ENCODE data around the gene STAT5A. TPM values are rescaled to one million over a fixed set of nuclear protein-coding genes. Genes with fewer than 3 reads are reported as not detected.
A peak's percentile ranks its signal among the peaks of the same experiment; 100 is the strongest.
"Not testable (repeated sequence)": the region's sequence is repeated elsewhere in the genome, so short reads cannot be mapped to it uniquely, and the experiment has no call there.

Gene STAT5A
- total RNA-seq = 10 to 100 TPM; 19.8 to 28.1 TPM
- long read RNA-seq, transcript STAT5A-211 (19 exons, 3,318 nt) = major isoform, 6 of 37 reads
- long read RNA-seq, partial matches to known transcripts = 26 of 37 reads
- long read RNA-seq, other reads (novel, unspliced or antisense) = 4 of 37 reads

DNA sequence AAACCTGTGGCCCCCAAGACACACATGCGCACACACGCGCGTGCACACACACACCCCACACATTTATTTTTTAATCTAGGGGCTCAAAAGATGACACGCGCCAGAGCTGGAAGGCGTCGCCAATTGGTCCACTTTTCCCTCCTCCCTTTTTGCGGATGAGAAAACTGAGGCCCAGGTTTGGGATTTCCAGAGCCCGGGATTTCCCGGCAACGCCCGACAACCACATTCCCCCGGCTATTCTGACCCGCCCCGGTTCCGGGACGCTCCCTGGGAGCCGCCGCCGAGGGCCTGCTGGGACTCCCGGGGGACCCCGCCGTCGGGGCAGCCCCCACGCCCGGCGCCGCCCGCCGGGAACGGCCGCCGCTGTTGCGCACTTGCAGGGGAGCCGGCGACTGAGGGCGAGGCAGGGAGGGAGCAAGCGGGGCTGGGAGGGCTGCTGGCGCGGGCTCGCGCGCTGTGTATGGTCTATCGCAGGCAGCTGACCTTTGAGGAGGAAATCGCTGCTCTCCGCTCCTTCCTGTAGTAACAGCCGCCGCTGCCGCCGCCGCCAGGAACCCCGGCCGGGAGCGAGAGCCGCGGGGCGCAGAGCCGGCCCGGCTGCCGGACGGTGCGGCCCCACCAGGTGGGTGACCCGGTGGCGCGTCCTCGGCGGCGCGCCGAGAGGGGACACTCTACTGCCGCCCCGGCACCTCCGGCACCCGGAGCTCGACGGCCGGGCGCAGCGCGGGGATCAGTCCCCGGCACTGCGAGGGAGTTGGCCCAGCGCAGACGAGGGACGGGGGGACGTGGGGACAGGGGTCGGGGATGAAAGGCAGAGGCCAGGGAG, at the start of gene STAT5A:
Gene STAT5A, plus strand, starts transcription at position 522 of the 826 bp plus-strand sequence. CDS start 914 bp downstream, outside the sequence.
- DNase-seq = peak; percentile 91 to 93
- ATAC-seq = peak; percentile 90
- intact Hi-C loops (cut with DNase I, micrococcal nuclease) = no loop called here

DNA sequence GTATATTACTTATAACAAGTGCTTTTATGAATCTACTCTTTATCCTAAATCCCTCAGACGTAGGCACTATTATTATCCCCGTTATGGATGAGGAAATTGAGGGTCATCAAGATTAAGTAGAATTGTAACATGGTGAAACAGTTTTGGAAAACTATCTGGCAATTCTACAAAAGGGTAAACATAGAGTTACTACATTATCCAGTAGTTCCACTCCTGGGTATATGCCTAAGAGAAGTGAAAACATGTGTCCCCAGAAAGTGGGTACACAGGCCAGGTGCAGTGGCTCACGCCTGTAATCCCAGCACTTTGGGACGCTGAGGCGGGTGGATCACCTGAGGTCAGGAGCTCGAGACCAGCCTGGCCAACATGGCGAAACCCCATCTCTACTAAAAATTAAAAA, 48.7 kb upstream of the STAT5A start:
- DNase-seq; intact Hi-C loops (cut with DNase I, micrococcal nuclease); ATAC-seq: not testable (repeated sequence)

GRCh38 chr17:42240201-42240600, 48.1 kb upstream of the STAT5A start:
- no peak for ATAC-seq
- no peak for DNase-seq
- intact Hi-C loops (cut with DNase I, micrococcal nuclease) = no loop called here

GRCh38 chr17:42240863-42241262, 47.4 kb upstream of the STAT5A start:
- intact Hi-C loops (cut with DNase I, micrococcal nuclease); ATAC-seq; DNase-seq: not testable (repeated sequence)

DNA sequence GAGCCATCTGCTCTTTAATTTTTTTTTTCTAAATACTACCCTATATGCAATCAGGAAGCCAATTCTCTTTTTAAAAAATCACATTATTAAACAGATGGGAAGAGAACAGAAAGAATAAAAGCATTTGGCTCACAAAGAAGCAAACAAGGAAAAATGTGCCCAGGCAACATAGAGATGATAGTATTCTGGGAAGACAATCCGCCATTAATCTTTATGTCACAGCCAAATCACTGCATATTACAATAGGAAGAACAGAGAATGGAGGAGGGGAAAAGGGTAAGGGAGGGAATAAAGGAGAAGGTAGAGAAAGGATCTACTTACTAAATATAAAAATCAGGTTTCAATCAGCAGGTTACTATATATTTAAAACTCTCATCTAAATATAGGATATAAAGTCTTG, 46.4 kb upstream of the STAT5A start:
- DNase-seq = no peak
- no peak for ATAC-seq
- intact Hi-C loops (cut with DNase I, micrococcal nuclease) = no loop called here

DNA sequence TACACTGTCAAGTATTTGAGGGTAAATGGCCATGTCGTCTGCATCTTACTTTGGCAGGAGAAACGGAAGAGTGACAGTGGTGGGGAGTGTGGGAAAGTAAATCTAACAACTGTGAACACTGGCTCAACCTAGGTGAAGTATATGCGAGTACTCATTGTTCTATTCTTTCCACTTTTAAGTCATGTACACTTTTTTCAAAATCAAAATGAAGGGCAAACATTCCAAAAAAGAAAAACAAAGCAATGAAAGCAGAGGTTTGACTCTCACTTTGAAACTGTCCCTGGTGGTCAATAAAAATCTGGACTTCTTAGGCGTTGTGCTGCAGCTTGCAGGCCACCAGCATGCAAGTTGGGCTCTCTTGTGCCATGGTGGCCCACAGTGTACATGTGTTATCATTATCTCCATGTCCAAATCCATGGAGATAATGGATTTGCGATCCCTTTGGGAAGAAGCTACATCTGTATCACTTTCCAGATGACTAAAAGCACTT, 44.8 kb upstream of the STAT5A start:
- intact Hi-C loops (cut with DNase I, micrococcal nuclease) = no loop called here
- ATAC-seq (no peak), DNase-seq (no peak)

GRCh38 chr17:42244116-42244515, 44.2 kb upstream of the STAT5A start:
- ATAC-seq; DNase-seq; intact Hi-C loops (cut with DNase I, micrococcal nuclease): not testable (repeated sequence)

GRCh38 chr17:42245183-42245582, 43.1 kb upstream of the STAT5A start:
- intact Hi-C loops (cut with DNase I, micrococcal nuclease); DNase-seq; ATAC-seq: not testable (repeated sequence)

GRCh38 chr17:42246515-42246914, 41.8 kb upstream of the STAT5A start:
- intact Hi-C loops (cut with DNase I, micrococcal nuclease) = no loop called here
- ATAC-seq (no peak), DNase-seq (no peak)

GRCh38 chr17:42247734-42248133, 40.6 kb upstream of the STAT5A start:
- DNase-seq (no peak), ATAC-seq (no peak)
- intact Hi-C loops (cut with DNase I, micrococcal nuclease) = no loop called here

DNA sequence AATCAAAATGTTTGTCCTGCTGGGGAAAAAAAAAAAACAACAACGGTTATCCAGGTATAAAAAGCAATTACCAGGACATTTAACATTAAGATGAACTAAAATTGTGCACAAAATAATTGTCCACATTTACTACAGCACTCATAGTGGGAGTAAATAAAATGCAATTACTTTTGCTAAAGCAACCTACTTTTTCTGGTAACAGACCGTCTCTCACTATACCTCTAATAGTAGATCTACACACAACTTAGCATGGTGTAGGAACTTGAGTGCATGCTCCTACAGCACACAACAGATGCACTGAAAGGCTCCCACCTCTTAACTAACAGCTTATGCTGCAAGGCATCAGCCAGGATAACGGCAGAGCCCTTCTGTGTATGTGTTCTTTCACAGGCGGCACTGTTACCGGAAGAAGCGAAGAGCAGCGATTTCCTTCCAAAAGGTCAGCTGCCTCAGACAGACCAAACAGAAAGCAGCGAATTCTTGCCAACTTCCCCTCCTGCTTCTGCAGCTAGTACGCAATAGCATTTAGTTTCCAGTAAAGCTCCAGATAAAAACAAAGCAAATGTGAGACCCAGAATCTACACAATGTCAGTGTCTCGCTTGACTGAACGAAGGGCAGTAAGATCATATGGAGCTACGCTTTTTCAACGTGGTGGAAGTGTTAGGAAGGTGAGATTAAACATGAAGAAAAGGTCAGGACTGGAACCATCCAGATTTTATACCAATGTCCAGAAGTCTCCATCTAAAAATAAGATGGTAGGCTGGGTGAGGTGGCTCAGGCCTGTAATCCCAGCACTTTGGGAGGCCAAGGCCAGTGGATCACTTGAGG, 39.7 kb upstream of the STAT5A start:
- ATAC-seq (peak; percentile 76), DNase-seq (peak; percentile 59 to 85)

DNA sequence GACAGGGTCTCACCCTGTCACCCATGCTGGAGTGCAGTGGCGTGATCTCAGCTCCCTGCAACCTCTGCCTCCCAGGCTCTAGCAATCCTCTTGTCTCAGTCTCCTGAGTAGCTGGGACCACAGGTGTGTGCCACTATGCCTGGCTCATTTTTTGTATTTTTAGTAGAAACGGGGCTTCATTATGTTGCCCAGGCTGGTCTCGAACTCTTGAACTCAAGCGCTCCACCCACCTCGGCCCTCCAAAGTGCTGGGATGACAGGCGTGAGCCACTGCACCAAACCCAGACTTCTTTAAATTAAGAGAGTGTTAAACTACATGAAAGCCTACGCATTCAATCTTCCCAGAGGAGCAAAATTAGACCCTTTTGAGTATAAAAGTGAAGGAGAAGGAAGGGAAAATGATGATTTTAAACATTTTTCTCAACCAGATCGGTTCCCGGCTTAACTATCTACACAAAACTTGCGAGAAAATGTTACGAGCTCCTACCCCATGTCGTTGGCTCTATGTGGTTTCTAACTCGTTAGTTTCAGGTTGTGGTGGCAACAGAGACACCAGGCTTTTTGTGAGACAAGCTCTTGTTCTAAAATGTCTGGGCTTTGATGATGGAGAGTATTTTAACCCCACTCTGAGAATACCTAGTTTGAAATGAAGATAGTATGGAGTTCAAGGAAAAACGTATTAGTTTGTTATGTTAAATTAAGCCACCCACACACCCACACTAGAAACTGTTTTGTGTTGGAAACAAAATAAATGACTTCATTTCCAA, 38.4 kb upstream of the STAT5A start:
- no peak for ATAC-seq
- intact Hi-C loops (cut with DNase I, micrococcal nuclease) = no loop called here
- DNase-seq = no peak

More for the DNA sequence above, 39.7 kb upstream of the STAT5A start:
- intact Hi-C loops (cut with DNase I, micrococcal nuclease) = no loop called here

DNA sequence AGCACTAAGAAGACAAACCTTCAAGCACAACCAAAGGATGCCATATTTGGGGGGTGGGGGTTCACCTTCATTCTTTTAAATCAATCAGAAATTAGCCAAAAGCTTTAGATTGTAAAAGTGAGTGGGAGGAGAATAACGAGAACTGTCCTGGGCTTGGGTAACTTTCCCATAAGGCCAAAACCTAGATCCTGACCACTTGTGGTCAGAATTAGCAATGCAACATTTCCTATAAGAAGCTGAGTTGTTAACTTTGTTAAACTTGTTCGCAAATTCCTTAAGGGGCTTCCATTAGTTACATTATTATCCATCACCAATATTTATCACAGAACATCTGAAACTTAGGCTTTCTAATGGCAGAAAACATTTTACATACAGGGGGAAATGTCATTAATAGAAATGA, 37.2 kb upstream of the STAT5A start:
- intact Hi-C loops (cut with DNase I, micrococcal nuclease) = no loop called here
- ATAC-seq (peak; percentile 32), DNase-seq (no peak)

DNA sequence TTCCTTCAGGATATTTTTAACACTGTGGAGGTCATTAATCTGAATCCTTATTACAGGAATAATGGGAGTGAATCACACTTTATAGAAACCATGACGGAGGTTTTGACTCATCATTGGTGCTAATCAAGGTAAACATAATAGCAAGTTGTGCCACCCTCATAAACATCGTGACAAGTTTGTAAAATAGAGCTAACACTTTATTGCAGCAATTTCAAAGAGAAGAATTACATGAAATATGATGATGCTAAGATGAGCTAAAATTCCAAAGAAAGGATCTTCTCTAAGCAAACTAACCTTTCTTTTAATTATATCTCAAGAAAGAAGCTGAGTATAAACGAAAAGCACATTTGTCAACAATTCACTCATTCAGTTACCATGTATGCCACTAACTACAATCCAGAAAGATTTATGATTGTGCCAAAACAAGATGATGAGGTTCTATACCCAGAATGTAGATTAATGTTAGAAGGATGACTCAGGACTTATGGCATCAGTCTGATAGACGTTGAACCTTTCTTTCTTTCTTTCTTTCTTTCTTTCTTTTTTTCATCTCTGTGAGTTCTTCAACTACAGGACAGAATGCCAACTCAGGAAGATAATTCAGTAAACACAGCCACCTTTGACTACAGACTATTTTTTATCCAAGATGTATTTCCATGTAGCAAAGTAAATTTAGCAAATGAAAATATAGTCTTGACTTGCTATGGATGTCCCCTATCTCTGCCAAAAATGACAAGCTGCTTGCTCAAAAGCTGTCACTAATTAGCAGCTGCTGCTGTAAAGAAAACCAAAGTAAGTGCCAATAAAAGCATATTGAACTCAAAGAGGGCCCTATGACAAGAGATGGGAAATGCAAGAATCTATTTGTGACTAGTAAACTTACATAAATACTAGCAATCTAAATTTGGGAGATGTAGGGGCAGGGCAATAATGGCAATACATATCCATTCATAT, 35.4 kb upstream of the STAT5A start:
- DNase-seq (no peak), ATAC-seq (no peak)
- intact Hi-C loops (cut with DNase I, micrococcal nuclease) = no loop called here

DNA sequence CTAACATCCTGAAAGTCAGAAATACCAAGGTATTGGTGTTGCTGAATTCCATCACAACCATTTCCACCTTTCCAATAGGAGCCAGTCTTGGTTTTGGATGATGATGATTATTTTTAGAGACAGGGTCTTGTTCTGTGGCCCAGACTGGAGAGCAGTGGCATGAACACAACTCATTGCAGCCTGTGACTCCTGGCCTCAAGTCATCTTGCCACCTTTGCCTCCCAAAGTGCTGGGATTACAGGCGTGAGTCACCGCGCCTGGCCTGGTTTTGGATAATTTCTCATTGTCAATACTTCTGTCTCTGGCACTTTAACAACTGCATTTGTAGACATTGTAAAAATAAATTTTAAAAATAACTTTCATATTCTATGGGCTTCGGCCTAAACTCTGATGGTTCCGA, 34.7 kb upstream of the STAT5A start:
- intact Hi-C loops (cut with DNase I, micrococcal nuclease) = no loop called here
- no peak for ATAC-seq
- no peak for DNase-seq

DNA sequence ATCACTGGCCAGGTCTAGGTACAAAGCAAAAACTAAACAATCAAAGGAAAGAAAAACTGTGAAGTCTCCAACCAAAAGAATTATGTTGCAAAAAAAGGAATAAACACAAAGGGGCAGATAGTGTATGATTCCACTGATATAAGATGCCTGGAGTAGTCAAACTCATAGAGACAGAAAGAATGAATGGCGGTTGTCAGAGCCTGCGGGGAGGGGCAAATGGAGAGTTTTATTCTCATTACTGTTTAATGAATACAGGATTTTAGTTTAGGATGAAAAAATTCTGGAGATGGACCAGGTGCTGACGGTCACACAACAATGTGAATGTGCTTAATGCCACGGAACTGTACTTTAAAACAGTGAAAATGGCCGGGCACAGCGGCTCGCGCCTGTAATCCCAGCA, 32.9 kb upstream of the STAT5A start:
- intact Hi-C loops (cut with DNase I, micrococcal nuclease) = no loop called here
- ATAC-seq = no peak
- no peak for DNase-seq

- ATAC-seq (no peak), DNase-seq (no peak)
- intact Hi-C loops (cut with DNase I, micrococcal nuclease) = no loop called here
Measured at GRCh38 chr17:42260318-42260717, 28.0 kb upstream of the STAT5A start.

DNA sequence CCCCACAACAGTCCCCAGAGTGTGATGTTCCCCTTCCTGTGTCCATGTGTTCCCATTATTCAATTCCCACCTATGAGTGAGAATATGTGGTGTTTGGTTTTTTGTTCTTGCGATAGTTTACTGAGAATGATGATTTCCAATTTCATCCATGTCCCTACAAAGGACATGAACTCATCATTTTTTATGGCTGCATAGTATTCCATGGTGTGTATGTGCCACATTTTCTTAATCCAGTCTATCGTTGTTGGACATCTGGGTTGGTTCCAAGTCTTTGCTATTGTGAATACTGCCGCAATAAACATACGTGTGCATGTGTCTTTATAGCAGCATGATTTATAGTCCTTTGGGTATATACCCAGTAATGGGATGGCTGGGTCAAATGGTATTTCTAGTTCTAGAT, 23.9 kb upstream of the STAT5A start:
- DNase-seq; intact Hi-C loops (cut with DNase I, micrococcal nuclease); ATAC-seq: not testable (repeated sequence)

Measured in left colon (tissue), 2 donors.